ENCODE data around the gene C10orf95.
A peak's percentile ranks its signal among the peaks of the same experiment; 100 is the strongest.
"Not testable (repeated sequence)": the region's sequence is repeated elsewhere in the genome, so short reads cannot be mapped to it uniquely, and the experiment has no call there.

C10orf95 gene

GRCh38 chr10:102465466-102465865, 14.1 kb upstream of the C10orf95 start:
- DNase-seq (ENCODE audit: low read depth): no peak

- no peak for DNase-seq (ENCODE audit: low read depth)
Measured at GRCh38 chr10:102463983-102464382, 12.6 kb upstream of the C10orf95 start.

GRCh38 chr10:102462512-102463054, 11.2 kb upstream of the C10orf95 start:
- DNase-seq (ENCODE audit: low read depth): no peak

- peak; percentile 87 for DNase-seq (ENCODE audit: low read depth)
Measured at GRCh38 chr10:102461187-102462054, 10.1 kb upstream of the C10orf95 start.

- DNase-seq (ENCODE audit: low read depth): no peak
Measured at GRCh38 chr10:102460836-102461186, 9.5 kb upstream of the C10orf95 start.

- DNase-seq (ENCODE audit: low read depth): no peak
Measured at GRCh38 chr10:102458656-102459055, 7.3 kb upstream of the C10orf95 start.

GRCh38 chr10:102457591-102458150, 6.3 kb upstream of the C10orf95 start:
- DNase-seq (ENCODE audit: low read depth): no peak

GRCh38 chr10:102455893-102456471, 4.6 kb upstream of the C10orf95 start:
- no peak for DNase-seq (ENCODE audit: low read depth)

- DNase-seq (ENCODE audit: low read depth): not testable (repeated sequence)
Measured at GRCh38 chr10:102454662-102455487, 3.5 kb upstream of the C10orf95 start.

- DNase-seq (ENCODE audit: low read depth): no peak
Measured at GRCh38 chr10:102453502-102453901, 2.2 kb upstream of the C10orf95 start.

GRCh38 chr10:102452672-102453340, 1.5 kb upstream of the C10orf95 start:
- DNase-seq (ENCODE audit: low read depth): no peak

- DNase-seq (ENCODE audit: low read depth): peak; percentile 85
Measured at GRCh38 chr10:102450374-102451104, 804 bp downstream of the C10orf95 start.

GRCh38 chr10:102450124-102450373, 1.3 kb downstream of the C10orf95 start:
- DNase-seq (ENCODE audit: low read depth): no peak

GRCh38 chr10:102449321-102450123, 1.8 kb downstream of the C10orf95 start:
- peak; percentile 69 for DNase-seq (ENCODE audit: low read depth)

GRCh38 chr10:102444851-102445250, 6.5 kb downstream of the C10orf95 start:
- no peak for DNase-seq (ENCODE audit: low read depth)

GRCh38 chr10:102438374-102438773, 13.0 kb downstream of the C10orf95 start:
- DNase-seq (ENCODE audit: low read depth): no peak

- DNase-seq (ENCODE audit: low read depth): no peak
Measured at GRCh38 chr10:102437515-102437914, 13.8 kb downstream of the C10orf95 start.

- DNase-seq (ENCODE audit: low read depth): no peak
Measured at GRCh38 chr10:102436312-102436711, 15.0 kb downstream of the C10orf95 start.

- DNase-seq (ENCODE audit: low read depth): no peak
Measured at GRCh38 chr10:102435529-102436233, 15.7 kb downstream of the C10orf95 start.

- no peak for DNase-seq (ENCODE audit: low read depth)
Measured at GRCh38 chr10:102435133-102435497, 16.2 kb downstream of the C10orf95 start.
